Sciatic nerve (tissue), 2 donors: ENCODE data around the gene MARS1. TPM values are rescaled to one million over a fixed set of nuclear protein-coding genes. Genes with fewer than 3 reads are reported as not detected.
"Not testable (repeated sequence)": the region's sequence is repeated elsewhere in the genome, so short reads cannot be mapped to it uniquely, and the experiment has no call there.

ENCODE experiments used
- ATAC-seq: fragments of 200-7000 bp; cut with Tn5 transposase; one replicate; pipeline ENCODE4 v1.9.1; 2020; ENCODE audit warnings: mild to moderate bottlenecking, moderate library complexity
- DNase-seq: peaks from one replicate; pipeline ENCODE4 v3.0.0-alpha.2; 2020; ENCODE audit warnings: low spot score
- intact Hi-C: fragments of 100-400 bp; cut with DNase I; formaldehyde crosslinking; loops from one replicate; pipeline ENCODE4 v1.14.2; 2022
- total RNA-seq: library from RNA; stranded (reverse); fragmentation: NEBNext Ultra II Directional; extraction: Animal tissue kit (Norgen Biotek cat#: 25700); gene quantifications from one replicate; pipeline ENCODE4 v1.2.1, GENCODE V29; 2021
- donor health status: DM: no; HTN: no; CAD: no.
- donor health status: DM: no; HTN: no; CAD: no.

Gene MARS1
- 121 TPM for total RNA-seq

- intact Hi-C loops, result loop anchor here (2.0 kb wide), 1 partner anchor 65 kb away; no protein-coding TSS in a partner anchor
- peak; percentile 94 for DNase-seq
- ATAC-seq, result peak; percentile 99
These were observed at the start of gene MARS1 for GRCh38 chr12:57487597-57488401. MARS1 (plus strand) TSS chr12:57488068; CDS start chr12:57488091, 23 bp downstream.

- no peak for ATAC-seq
- intact Hi-C loops, result no loop called here
- DNase-seq, result no peak
These were observed 49.5 kb upstream of the MARS1 start for GRCh38 chr12:57438400-57438799.

- intact Hi-C loops, result no loop called here
- ATAC-seq (no peak), DNase-seq (no peak)
These were observed 48.1 kb upstream of the MARS1 start for GRCh38 chr12:57439762-57440266.

GRCh38 chr12:57441393-57441792, 46.5 kb upstream of the MARS1 start:
- DNase-seq, intact Hi-C loops, ATAC-seq: not testable (repeated sequence)

- intact Hi-C loops, result no loop called here
- no peak for DNase-seq
These were observed 45.9 kb upstream of the MARS1 start for GRCh38 chr12:57441846-57442427.

GRCh38 chr12:57444337-57444736, 43.5 kb upstream of the MARS1 start:
- DNase-seq, ATAC-seq, intact Hi-C loops: not testable (repeated sequence)

More at GRCh38 chr12:57441846-57442427, 45.9 kb upstream of the MARS1 start:
- ATAC-seq, result no peak

GRCh38 chr12:57444744-57445143, 43.1 kb upstream of the MARS1 start:
- intact Hi-C loops, result no loop called here
- no peak for DNase-seq
- no peak for ATAC-seq

- ATAC-seq, result no peak
- intact Hi-C loops, result no loop called here
- DNase-seq, result no peak
These were observed 41.4 kb upstream of the MARS1 start for GRCh38 chr12:57446292-57446960.

GRCh38 chr12:57448669-57449068, 39.2 kb upstream of the MARS1 start:
- no peak for ATAC-seq
- intact Hi-C loops, result no loop called here

GRCh38 chr12:57449375-57449774, 38.5 kb upstream of the MARS1 start:
- intact Hi-C loops, result no loop called here
- DNase-seq, result no peak
- no peak for ATAC-seq

More at GRCh38 chr12:57448669-57449068, 39.2 kb upstream of the MARS1 start:
- DNase-seq, result no peak

GRCh38 chr12:57450057-57450456, 37.8 kb upstream of the MARS1 start:
- intact Hi-C loops, result loop anchor here (5.0 kb wide), 2 partner anchors 143 to 188 kb away; no protein-coding TSS in a partner anchor
- no peak for ATAC-seq
- DNase-seq, result no peak

- ATAC-seq (no peak), DNase-seq (no peak)
- intact Hi-C loops, result loop anchor here (5.0 kb wide), 2 partner anchors 144 to 189 kb away; no protein-coding TSS in a partner anchor
These were observed 36.6 kb upstream of the MARS1 start for GRCh38 chr12:57451233-57451778.

GRCh38 chr12:57452181-57452936, 35.5 kb upstream of the MARS1 start:
- DNase-seq (no peak), ATAC-seq (no peak)
- intact Hi-C loops, result loop anchor here (5.0 kb wide), 2 partner anchors 145 to 190 kb away; no protein-coding TSS in a partner anchor

- ATAC-seq, result peak; percentile 78
- peak; percentile 90 for DNase-seq
- intact Hi-C loops, result loop anchor here (5.0 kb wide), 2 partner anchors 146 to 191 kb away; no protein-coding TSS in a partner anchor
These were observed 34.8 kb upstream of the MARS1 start for GRCh38 chr12:57452937-57453509.

GRCh38 chr12:57454213-57454565, 33.7 kb upstream of the MARS1 start:
- intact Hi-C loops, result loop anchor here (5.0 kb wide), 2 partner anchors 147 to 192 kb away; no protein-coding TSS in a partner anchor
- ATAC-seq, result no peak

GRCh38 chr12:57454566-57455373, 33.1 kb upstream of the MARS1 start, which contains the start of gene INHBE:
INHBE (plus strand) TSS chr12:57455307; CDS start chr12:57455537, 230 bp downstream.
- ATAC-seq, result peak; percentile 43
- intact Hi-C loops, result loop anchor here (5.0 kb wide), 2 partner anchors 147 to 192 kb away; no protein-coding TSS in a partner anchor

More at GRCh38 chr12:57454213-57454565, 33.7 kb upstream of the MARS1 start:
- no peak for DNase-seq

More at GRCh38 chr12:57454566-57455373, 33.1 kb upstream of the MARS1 start, which contains the start of gene INHBE:
- no peak for DNase-seq
